D721Med (cell line): ENCODE results near the gene MYRIP.

Source experiments
- DNase-seq: peaks from one replicate; pipeline ENCODE4 v3.0.0; 2011; ENCODE audit warnings: low spot score; ENCODE audit not compliant: insufficient read length
- FAIRE-seq: peaks from 2 replicates; lab custom pipeline; 2011; peaks lifted over from hg19 to GRCh38; lab: Jason Lieb, UNC
- TF ChIP-seq, protein P1 (sequence below): IDR thresholded peaks from 2 replicates; pipeline ENCODE4 v1.5.1; 2012; ENCODE audit warnings: mild to moderate bottlenecking, control low read depth; ENCODE audit not compliant: insufficient read depth; ENCODE audit errors: missing control alignments

The MYRIP gene

DNA sequence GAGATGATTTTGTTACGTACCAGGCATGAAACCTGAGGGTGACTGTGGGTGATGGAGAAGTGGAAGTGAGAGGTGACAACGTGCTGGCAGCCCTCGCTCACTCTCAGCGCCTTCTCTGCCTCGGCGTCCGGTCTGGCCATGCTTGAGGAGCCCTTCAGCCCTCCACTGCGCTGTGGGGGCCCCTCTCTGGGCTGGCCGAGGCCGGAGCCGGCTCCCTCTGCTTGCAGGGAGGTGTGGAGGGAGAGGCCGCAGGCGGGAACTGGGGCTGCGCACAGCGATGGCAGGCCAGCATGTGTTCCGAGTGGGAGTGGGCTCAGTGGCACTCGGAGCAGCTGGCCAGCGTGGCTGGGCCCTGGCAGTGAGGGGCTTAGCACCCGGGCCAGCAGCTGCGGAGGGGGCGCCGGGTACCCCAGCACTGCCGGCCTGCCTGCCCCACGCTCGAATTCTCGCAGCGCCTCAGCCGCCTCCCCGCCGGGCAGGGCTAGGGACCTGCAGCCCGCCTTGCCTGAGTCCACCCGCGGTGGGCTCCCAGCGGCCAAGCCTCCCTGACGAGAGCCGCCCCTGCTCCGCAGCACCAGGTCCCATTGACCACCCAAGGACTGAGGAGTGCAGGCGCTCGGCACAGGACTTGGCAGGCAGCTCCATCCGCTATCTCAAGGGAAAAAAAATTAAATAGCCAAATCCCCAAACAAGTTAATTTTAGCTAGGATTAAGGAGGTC is 29.7 kb upstream of the MYRIP start:
- DNase-seq (no peak), FAIRE-seq (no peak)
- TF ChIP-seq, protein P1, sequence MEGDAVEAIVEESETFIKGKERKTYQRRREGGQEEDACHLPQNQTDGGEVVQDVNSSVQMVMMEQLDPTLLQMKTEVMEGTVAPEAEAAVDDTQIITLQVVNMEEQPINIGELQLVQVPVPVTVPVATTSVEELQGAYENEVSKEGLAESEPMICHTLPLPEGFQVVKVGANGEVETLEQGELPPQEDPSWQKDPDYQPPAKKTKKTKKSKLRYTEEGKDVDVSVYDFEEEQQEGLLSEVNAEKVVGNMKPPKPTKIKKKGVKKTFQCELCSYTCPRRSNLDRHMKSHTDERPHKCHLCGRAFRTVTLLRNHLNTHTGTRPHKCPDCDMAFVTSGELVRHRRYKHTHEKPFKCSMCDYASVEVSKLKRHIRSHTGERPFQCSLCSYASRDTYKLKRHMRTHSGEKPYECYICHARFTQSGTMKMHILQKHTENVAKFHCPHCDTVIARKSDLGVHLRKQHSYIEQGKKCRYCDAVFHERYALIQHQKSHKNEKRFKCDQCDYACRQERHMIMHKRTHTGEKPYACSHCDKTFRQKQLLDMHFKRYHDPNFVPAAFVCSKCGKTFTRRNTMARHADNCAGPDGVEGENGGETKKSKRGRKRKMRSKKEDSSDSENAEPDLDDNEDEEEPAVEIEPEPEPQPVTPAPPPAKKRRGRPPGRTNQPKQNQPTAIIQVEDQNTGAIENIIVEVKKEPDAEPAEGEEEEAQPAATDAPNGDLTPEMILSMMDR, result no peak

DNA sequence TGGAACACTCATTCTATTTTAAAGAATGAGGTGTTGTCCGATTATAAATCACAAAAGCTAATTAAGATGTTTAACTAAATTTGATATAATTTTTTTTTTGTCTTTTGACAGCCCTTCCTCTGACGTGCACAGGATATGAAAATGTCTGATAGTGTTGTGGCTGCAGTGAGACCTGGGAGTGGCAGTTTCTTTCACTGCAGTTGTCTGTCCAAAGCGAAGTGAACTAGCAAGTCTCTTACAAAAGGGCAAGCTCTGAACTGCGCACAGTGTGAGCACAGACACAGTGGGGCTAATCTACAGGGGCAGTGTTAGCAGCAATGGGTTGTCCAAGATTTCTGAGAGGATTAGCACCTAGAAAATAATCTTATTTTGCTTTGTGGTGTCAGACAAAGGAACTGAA is 29.1 kb upstream of the MYRIP start:
- TF ChIP-seq, protein P1, result no peak
- DNase-seq (peak; percentile 28), FAIRE-seq (peak; percentile 86)

DNA sequence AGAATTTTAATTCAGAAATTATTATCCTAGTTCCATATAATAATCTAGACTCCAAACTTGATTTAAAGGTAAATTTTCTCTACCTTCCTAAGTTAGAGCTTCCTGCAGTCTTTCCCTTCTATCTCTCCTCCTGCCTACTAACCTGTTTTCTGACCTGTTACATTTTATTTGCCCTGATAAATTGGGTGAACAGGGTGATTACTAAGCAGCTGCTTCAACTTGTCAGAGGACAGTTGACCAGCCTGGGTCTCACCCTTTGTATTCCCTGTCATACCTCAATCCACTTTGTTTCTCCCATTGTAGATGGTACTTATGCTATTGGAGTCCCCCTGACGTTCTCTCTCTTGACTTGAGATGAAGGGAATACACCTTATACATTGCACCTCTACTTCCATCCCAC is 28.4 kb upstream of the MYRIP start:
- FAIRE-seq (peak; percentile 32), DNase-seq (no peak)
- TF ChIP-seq, protein P1, result no peak

DNA sequence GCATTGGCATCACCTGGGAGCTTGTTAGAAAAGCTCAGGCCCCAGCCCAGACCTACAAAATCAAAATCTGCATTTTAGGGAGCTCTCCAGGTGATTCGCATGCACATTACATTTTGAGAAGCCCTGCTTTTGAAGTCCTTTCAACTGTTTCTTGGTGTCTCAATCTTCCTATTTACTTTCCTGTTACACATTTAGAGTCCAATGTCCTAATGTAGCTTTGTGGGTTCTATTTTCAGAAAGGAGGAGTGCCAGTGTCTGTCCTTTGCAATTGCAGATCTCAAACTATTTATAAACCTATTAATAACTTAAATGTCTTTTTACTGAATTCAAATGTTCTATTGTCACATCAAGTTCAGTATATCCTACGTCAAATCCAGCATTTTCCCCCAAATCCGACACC is 27.8 kb upstream of the MYRIP start:
- no peak for DNase-seq
- no peak for FAIRE-seq
- TF ChIP-seq, protein P1, result no peak

DNA sequence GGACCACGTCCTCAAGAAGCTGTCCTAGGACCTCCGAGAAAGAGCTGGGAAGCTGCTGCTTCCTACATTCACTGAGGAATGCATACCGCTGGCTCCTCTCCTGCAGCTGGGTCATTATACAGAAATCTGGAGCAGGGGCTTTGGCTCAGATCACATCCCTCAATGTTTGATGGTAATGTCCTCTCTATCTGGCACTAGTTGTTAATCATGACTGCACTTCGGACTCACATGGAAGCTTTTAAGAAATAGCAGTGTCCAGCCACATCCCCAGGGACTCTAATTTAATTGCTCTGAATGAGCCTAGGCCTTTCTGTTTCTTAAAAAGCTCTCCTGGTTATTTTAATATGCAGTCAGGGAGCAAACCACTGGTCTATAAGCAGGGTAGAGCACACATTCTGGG is 25.7 kb upstream of the MYRIP start:
- FAIRE-seq, result no peak
- TF ChIP-seq, protein P1, result no peak
- no peak for DNase-seq

DNA sequence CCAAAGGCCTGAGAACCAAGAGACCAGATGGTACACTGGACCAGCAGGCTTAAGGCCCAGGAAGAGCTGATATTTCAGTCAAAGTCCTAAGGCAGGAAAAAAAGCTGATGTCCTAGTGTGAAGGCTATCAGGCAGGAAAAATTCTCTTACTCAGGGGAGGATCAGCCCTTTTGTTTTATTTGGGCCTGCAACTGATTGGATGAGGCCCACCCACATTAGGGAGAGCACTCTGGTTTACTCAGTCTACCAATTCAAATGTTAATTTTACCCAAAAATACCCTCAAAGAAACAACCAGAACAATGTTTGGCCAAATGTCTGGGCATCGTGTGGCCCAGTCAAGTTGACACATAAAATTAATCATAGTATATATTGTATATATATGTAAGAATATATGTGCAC is 24.5 kb upstream of the MYRIP start:
- no peak for DNase-seq
- TF ChIP-seq, protein P1, result no peak
- FAIRE-seq, result no peak

DNA sequence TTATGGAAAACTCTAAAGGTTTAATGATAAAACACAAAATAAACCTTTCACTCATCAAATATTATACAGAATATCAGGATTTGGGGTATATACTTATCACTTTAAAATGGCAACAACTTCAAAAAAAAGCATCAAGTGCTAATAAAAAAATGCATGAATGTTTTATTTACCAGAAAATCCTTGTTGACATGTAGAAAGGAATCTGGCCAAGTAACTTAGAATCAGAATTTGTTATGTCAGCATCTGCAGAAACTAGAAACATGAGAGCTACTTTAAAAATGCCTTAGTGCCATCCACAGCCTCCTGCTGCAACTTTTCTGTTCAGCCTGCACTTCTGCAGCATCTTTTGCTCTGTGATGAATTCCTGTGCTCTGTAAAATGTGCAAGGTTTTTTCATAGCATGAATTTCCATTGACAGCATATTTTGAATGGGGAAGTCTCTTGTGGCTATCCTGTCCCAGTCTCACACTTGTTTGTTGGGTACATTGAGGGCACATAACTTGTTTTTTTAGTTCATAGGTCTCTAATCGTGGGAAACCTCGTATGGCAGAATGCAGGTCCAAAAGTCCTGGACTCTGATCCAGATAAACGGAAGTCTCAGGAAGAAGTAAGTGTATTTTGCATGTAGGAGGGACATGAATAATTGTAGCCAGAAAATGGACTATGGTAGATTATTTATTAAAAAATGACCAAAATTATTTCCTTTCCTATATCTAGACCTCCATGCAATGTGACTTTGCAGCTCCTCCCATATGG is 21.1 kb upstream of the MYRIP start:
- TF ChIP-seq, protein P1, result no peak
- FAIRE-seq (no peak), DNase-seq (no peak)
